HepG2 (cell line): ENCODE measurements around the gene C1orf159. TPM values are rescaled to one million over a fixed set of nuclear protein-coding genes. Genes with fewer than 3 reads are reported as not detected.
A peak's percentile ranks its signal among the peaks of the same experiment; 100 is the strongest.

ENCODE experiments used
- CHD4 ChIP-seq: fragments of 200-600 bp; sonication (generic); IDR thresholded peaks from 2 replicates; pipeline ENCODE4 v1.7.0; 2017; ENCODE audit warnings: mild to moderate bottlenecking, low read length, borderline replicate concordance
- CREM ChIP-seq, 2 experiments: sonication (generic) in 1 of 2; formaldehyde crosslinking in 1 of 2; IDR thresholded peaks; 2 replicates each; pipeline versions ENCODE4 v1.4.0 to v1.6.1; 2016 to 2020; ENCODE audit warnings: antibody characterized with exemption in 1 of 2, mild to moderate bottlenecking in 1 of 2, missing genetic modification reagents in 1 of 2
- DPF2 ChIP-seq: sonication (generic); formaldehyde crosslinking; IDR thresholded peaks from 2 replicates; pipeline ENCODE4 v1.4.0; 2020; ENCODE audit warnings: mild to moderate bottlenecking, low read depth, missing genetic modification reagents, borderline replicate concordance
- GPN1 ChIP-seq: sonication (generic); formaldehyde crosslinking; IDR thresholded peaks from 2 replicates; pipeline ENCODE4 v1.5.1; 2020; ENCODE audit warnings: missing genetic modification reagents, borderline replicate concordance
- IKZF4 ChIP-seq: sonication (generic); formaldehyde crosslinking; IDR thresholded peaks from 2 replicates; pipeline ENCODE4 v1.5.1; 2020; ENCODE audit warnings: borderline replicate concordance, mild to moderate bottlenecking, low read depth, missing genetic modification reagents; ENCODE audit errors: not compliant biosample characterization
- KIAA2018 ChIP-seq: sonication (generic); formaldehyde crosslinking; IDR thresholded peaks from 2 replicates; pipeline ENCODE4 v1.5.0; 2020; ENCODE audit warnings: mild to moderate bottlenecking, missing genetic modification reagents, borderline replicate concordance
- MBNL3 ChIP-seq: fragments of 250-450 bp; sonication (Bioruptor Pico); conservative IDR thresholded peaks from 2 replicates; pipeline ENCODE4 v1.8.0; 2022; ENCODE audit warnings: mild to moderate bottlenecking, inconsistent platforms
- MEIS2 ChIP-seq: sonication (generic); formaldehyde crosslinking; IDR thresholded peaks from 2 replicates; pipeline ENCODE4 v1.9.0; 2021; ENCODE audit warnings: mild to moderate bottlenecking, missing genetic modification reagents
- NPAS2 ChIP-seq: sonication (generic); formaldehyde crosslinking; IDR thresholded peaks from 2 replicates; pipeline ENCODE4 v1.8.0; 2022; ENCODE audit warnings: mild to moderate bottlenecking, missing genetic modification reagents, borderline replicate concordance
- SNRNP70 ChIP-seq: fragments of 200-400 bp; formaldehyde crosslinking; IDR thresholded peaks from 2 replicates; pipeline ENCODE4 v1.6.1; 2017; ENCODE audit warnings: mild to moderate bottlenecking, low read depth, low read length, moderate library complexity
- SP140L ChIP-seq: sonication (generic); formaldehyde crosslinking; IDR thresholded peaks from 2 replicates; pipeline ENCODE4 v1.4.0; 2020; ENCODE audit warnings: missing genetic modification reagents, borderline replicate concordance
- TCF7L2 ChIP-seq: IDR thresholded peaks from 2 replicates; pipeline ENCODE4 v1.6.1; 2011; ENCODE audit warnings: mild to moderate bottlenecking, low read depth, low read length, moderate library complexity
- YY1 ChIP-seq: IDR thresholded peaks from 2 replicates; pipeline ENCODE4 v1.6.1; 2011; ENCODE audit warnings: low read length, low read depth, moderate library complexity, mild to moderate bottlenecking; ENCODE audit not compliant: insufficient read depth, insufficient replicate concordance
- ZBTB38 ChIP-seq: sonication (generic); formaldehyde crosslinking; IDR thresholded peaks from 2 replicates; pipeline ENCODE4 v1.5.1; 2020; ENCODE audit warnings: mild to moderate bottlenecking, missing genetic modification reagents
- ZKSCAN1 ChIP-seq: fragments of 150-350 bp; IDR thresholded peaks from 2 replicates; pipeline ENCODE4 v1.6.1; 2014; ENCODE audit warnings: low read length
- ZKSCAN5 ChIP-seq: sonication (generic); formaldehyde crosslinking; IDR thresholded peaks from 2 replicates; pipeline ENCODE4 v1.5.1; 2020; ENCODE audit warnings: mild to moderate bottlenecking, missing genetic modification reagents
- ZNF121 ChIP-seq: sonication (generic); formaldehyde crosslinking; IDR thresholded peaks from 2 replicates; pipeline ENCODE4 v1.5.0; 2020; ENCODE audit warnings: mild to moderate bottlenecking, missing genetic modification reagents
- ZNF317 ChIP-seq: sonication (generic); formaldehyde crosslinking; IDR thresholded peaks from 2 replicates; pipeline ENCODE4 v1.5.0; 2020; ENCODE audit warnings: mild to moderate bottlenecking, missing genetic modification reagents
- ZNF333 ChIP-seq: sonication (generic); formaldehyde crosslinking; IDR thresholded peaks from 2 replicates; pipeline ENCODE4 v1.4.0; 2020; ENCODE audit warnings: mild to moderate bottlenecking, missing genetic modification reagents, borderline replicate concordance
- ZNF674 ChIP-seq: sonication (generic); formaldehyde crosslinking; IDR thresholded peaks from 2 replicates; pipeline ENCODE4 v1.5.0; 2020; ENCODE audit warnings: low read depth, mild to moderate bottlenecking, missing genetic modification reagents
- polyA plus RNA-seq, 8 experiments: library from polyadenylated mRNA; depleted of rRNA in 3 of 8; stranded (reverse) in 7 of 8; unstranded in 1 of 8; fragments of >200 nt; fragmentation: Illumina TruSeq in 4 of 8; extraction: Trizol in 4 of 8; gene quantifications; 2 replicates each; pipeline versions ENCODE4 v1.2.1 to v1.2.3, GENCODE V29; 2011 to 2016; ENCODE audit warnings: low read depth in 4 of 8, missing spikeins in 1 of 8, mixed read lengths in 1 of 8; ENCODE audit not compliant: insufficient read depth in 1 of 8
- total RNA-seq, 5 experiments: library from RNA; depleted of rRNA; stranded (reverse); fragments of >200 nt; fragmentation: Illumina TruSeq; extraction: Trizol; gene quantifications; 2 replicates each; pipeline ENCODE4 v1.2.3, GENCODE V29; 2016; ENCODE audit warnings: low read depth in 1 of 5
- TF ChIP-seq, protein P1 (sequence below): sonication (generic); formaldehyde crosslinking; IDR thresholded peaks from 2 replicates; pipeline ENCODE4 v1.4.0; 2020; ENCODE audit warnings: missing genetic modification reagents

C1orf159 gene
- total and polyA plus RNA-seq, 2 of the 13 experiments (the other 11 are each of a cell fraction or from before 2014, with no cell fraction given) = 3.8 to 6.7 TPM

GRCh38 chr1:1063945-1064831 is 51.7 kb downstream of the C1orf159 start (continued):
- TF ChIP-seq YY1 = no peak
- no peak for TF ChIP-seq ZNF674 (CRISPR knock-in tag)
- no peak; the same call in 1 of the 2 replicates for TF ChIP-seq ZNF121 (CRISPR knock-in tag)
- TF ChIP-seq CREM (IDR thresholded peaks at IDR 0.05) = no peak
- TF ChIP-seq CREM (CRISPR knock-in tag; IDR thresholded peaks at IDR 0.05) = no peak
- no peak for TF ChIP-seq SNRNP70
- no peak for TF ChIP-seq MEIS2
- TF ChIP-seq ZKSCAN1 = no peak
- TF ChIP-seq TCF7L2 = no peak
- TF ChIP-seq GPN1 (CRISPR knock-in tag) = no peak
- no peak for TF ChIP-seq IKZF4
- peak; percentile 74 for TF ChIP-seq ZBTB38
- TF ChIP-seq ZKSCAN5 (CRISPR knock-in tag) = no peak
- no peak for TF ChIP-seq SP140L (CRISPR knock-in tag)
- no peak for TF ChIP-seq MBNL3 (CRISPR knock-in tag)
- no peak for TF ChIP-seq KIAA2018 (CRISPR knock-in tag)
- no peak for TF ChIP-seq CHD4
- TF ChIP-seq, protein P1, sequence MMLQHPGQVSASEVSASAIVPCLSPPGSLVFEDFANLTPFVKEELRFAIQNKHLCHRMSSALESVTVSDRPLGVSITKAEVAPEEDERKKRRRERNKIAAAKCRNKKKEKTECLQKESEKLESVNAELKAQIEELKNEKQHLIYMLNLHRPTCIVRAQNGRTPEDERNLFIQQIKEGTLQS = peak; percentile 94
- TF ChIP-seq ZNF333 (CRISPR knock-in tag) = no peak
- peak; percentile 16 for TF ChIP-seq ZNF317
- no peak for TF ChIP-seq NPAS2 (CRISPR knock-in tag)
- no peak for TF ChIP-seq DPF2 (CRISPR knock-in tag)
